ENCODE measurements around the gene DSN1. TPM values are rescaled to one million over a fixed set of nuclear protein-coding genes. Genes with fewer than 3 reads are reported as not detected.

The DSN1 gene
- total and polyA plus RNA-seq, 5 experiments from 2014 or later: 8.6 to 12.6 (median 10.4) TPM

GRCh38 chr20:36709126-36709525, 64.4 kb downstream of the DSN1 start:
- POLR2A ChIA-PET: no interaction called here
- Mint-ChIP-seq H3K9me3 (no peaks in the 10 kb centered on the region), H3K27ac (no peak overlapping the region), H3K27me3 (no peaks in the 10 kb centered on the region), H3K4me1 (peaks cover 0 to 2% (median under 1%) of the 10 kb centered on the region in 4 donors), H3K36me3 (peaks cover 0 to 26% (median 4%) of the 10 kb centered on the region in 3 donors), H3K4me3 (no peak overlapping the region)
- no peak for ATAC-seq
- DNase-seq: no peak

- peaks cover 0 to 2% (median 0%) of the 10 kb centered on the region in 4 donors for H3K4me1 Mint-ChIP-seq
- H3K9me3 Mint-ChIP-seq: no peaks in the 10 kb centered on the region
- ATAC-seq (no peak), DNase-seq (no peak)
- H3K36me3 Mint-ChIP-seq: peaks cover 0 to 24% (median 0%) of the 10 kb centered on the region in 3 donors
- no peak overlapping the region for H3K27ac Mint-ChIP-seq
- H3K4me3 Mint-ChIP-seq: no peak overlapping the region
- H3K27me3 Mint-ChIP-seq: no peaks in the 10 kb centered on the region
- POLR2A ChIA-PET: no interaction called here
Observed at GRCh38 chr20:36703530-36703929, 70.0 kb downstream of the DSN1 start.

Other genes starting within 250 kb of the DSN1 start
- not detected for gene MYL9, start 232.2 kb downstream of the DSN1 start, total RNA-seq
- gene MYL9, start 232.2 kb downstream of the DSN1 start, polyA plus RNA-seq: under 1 TPM in 1 of 3 donors, not detected in 2; 0.05 TPM
- gene TGIF2, start 200.2 kb downstream of the DSN1 start, total RNA-seq: 10 to 100 TPM; 37.8 to 38.4 TPM
- gene TGIF2, start 200.2 kb downstream of the DSN1 start, polyA plus RNA-seq: 10 to 100 TPM; 25.7 to 36.8 (median 30.8) TPM
- 10 to 100 TPM; 58.1 to 59.7 TPM for gene RAB5IF, start 168.0 kb downstream of the DSN1 start, total RNA-seq
- 100 to 1,000 TPM; 113 to 141 (median 138) TPM for gene RAB5IF, start 168.0 kb downstream of the DSN1 start, polyA plus RNA-seq
- gene SLA2, start 127.6 kb downstream of the DSN1 start, total RNA-seq: 10 to 100 TPM; 34.3 to 34.4 TPM
- gene SLA2, start 127.6 kb downstream of the DSN1 start, polyA plus RNA-seq: 10 to 100 TPM; 18.9 to 22.2 (median 19.1) TPM
- 10 to 100 TPM; 28.9 to 32.8 TPM for gene NDRG3, start 27.7 kb downstream of the DSN1 start, total RNA-seq
- 10 to 100 TPM; 40.0 to 44.5 (median 40.3) TPM for gene NDRG3, start 27.7 kb downstream of the DSN1 start, polyA plus RNA-seq
- gene TLDC2, start 102.4 kb upstream of the DSN1 start, total RNA-seq: not detected
- under 1 TPM; 0.17 to 0.23 (median 0.20) TPM for gene TLDC2, start 102.4 kb upstream of the DSN1 start, polyA plus RNA-seq
- 100 to 1,000 TPM; 204 to 220 TPM for gene SAMHD1, start 177.9 kb upstream of the DSN1 start, total RNA-seq
- 100 to 1,000 TPM; 212 to 247 (median 219) TPM for gene SAMHD1, start 177.9 kb upstream of the DSN1 start, polyA plus RNA-seq